ENCODE results near the gene PMEPA1. TPM values are rescaled to one million over a fixed set of nuclear protein-coding genes. Genes with fewer than 3 reads are reported as not detected.

PMEPA1 gene
- total RNA-seq, 1 experiment from 2014 or later = 14.4 TPM

DNA sequence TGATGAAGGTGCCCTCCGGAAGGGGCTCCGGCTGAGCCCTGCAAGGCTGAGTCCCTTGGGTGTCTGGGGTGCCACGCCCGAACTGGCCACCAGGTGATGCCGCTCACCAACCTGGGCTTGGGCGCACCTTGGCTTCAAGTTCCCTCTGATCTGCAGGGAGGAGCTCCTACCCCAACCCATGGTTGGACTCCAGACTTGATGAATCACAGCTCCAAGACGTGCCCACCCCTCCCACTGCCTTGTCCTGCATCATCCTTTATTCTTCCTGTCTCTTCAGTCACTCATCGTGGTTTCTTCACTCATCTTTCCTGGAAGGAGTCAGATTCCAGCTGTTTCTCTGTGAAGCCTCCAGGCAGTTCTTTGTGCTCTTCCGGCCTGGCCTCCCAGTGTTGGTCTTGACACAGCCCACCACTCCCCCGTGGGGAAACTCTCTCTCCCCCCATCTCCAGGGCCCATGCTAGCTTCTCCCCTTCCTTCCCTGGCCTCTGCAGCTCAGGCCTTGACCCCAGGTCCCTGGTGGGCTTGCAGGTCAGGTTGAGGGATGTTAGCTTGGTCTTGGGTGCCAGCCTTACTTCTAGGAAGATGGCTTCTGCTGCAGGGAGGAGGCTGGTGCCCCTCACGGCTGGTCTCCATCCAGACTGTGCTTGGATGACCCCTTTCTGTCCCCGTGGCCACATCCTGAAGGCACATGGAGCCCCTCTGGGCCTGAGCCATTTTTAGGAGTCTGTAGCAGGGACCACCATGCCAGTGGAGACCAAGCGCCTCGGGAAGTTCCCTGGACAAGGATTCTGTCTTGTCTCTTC lies 87.0 kb downstream of the PMEPA1 start:
- DNase-seq (ENCODE audit: low spot score) = peak; percentile 72

DNA sequence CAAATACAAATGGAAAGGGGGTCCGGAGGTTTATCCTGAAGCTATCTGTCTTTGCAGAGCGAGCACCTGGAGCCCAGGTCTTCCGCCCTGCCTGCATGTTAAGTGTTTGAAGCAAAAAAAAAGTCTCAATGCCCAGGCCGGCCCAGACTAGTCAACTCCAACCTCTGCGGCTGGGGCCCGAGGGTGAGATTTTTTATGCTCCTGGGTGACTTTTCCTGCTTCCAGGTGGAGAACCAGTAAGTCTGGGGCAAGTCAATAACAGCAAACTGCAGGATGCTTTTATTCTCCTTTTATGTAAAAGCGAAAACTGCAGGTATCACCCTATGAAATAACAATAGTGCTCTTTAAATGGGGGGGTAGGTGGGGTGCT lies 87.6 kb downstream of the PMEPA1 start:
- no peak for DNase-seq (ENCODE audit: low spot score)

DNA sequence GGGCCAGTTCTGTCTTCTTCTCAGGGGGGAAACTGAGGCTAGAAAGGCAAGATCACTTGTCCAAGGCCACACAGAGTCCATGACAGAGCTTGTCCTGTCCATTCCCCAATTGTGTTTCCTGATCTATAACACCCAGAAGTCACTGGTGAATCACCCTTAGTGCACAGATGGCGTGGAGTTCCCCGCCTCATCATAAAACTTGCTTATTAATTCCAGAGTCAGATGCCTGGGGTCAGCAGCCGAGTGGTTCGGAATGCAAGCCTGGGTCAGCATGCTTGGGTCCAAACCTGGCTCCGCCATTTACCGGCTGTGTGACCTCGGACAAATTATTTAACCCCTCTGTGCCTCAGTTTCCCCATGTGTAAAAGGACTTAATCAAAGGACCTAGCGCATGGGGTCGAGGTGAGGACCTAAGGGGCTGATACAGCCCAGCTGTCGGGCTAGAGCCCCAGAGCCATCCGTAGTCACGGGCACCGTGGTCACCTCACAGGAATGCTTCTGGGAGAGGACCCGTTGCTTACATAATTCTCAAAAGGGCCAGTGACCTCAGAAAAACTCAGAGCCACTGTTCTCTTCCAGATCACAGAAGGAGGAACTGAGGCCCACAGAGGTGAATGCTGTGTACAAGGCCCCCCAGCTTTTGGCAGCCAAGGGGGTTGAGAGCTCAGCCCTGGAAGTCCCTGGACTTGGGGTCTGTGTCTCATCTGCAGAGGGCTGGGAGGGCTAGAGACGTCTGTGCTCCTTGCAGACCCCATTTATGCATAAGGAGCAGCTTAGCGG lies 88.2 kb downstream of the PMEPA1 start:
- no peak for DNase-seq (ENCODE audit: low spot score)

DNA sequence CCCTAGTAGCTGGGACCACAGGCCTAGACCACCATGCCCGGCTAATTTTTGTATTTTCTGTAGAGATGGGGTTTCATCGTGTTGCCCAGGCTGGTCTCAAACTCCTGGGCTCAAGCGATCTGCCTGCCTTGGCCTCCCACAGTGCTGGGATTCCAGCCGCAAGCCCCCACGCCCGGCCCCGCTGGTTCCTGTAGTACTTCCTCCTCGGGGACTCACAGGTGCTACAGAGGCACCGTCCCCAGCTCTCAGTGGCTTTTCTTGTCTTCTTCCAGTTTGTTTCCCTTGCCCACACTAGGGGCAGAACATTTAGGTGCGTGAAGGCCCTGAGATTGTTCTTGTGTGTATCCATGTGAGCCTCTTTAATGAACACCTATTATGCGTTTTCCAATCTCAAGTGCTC lies 88.8 kb downstream of the PMEPA1 start:
- no peak for DNase-seq (ENCODE audit: low spot score)

DNA sequence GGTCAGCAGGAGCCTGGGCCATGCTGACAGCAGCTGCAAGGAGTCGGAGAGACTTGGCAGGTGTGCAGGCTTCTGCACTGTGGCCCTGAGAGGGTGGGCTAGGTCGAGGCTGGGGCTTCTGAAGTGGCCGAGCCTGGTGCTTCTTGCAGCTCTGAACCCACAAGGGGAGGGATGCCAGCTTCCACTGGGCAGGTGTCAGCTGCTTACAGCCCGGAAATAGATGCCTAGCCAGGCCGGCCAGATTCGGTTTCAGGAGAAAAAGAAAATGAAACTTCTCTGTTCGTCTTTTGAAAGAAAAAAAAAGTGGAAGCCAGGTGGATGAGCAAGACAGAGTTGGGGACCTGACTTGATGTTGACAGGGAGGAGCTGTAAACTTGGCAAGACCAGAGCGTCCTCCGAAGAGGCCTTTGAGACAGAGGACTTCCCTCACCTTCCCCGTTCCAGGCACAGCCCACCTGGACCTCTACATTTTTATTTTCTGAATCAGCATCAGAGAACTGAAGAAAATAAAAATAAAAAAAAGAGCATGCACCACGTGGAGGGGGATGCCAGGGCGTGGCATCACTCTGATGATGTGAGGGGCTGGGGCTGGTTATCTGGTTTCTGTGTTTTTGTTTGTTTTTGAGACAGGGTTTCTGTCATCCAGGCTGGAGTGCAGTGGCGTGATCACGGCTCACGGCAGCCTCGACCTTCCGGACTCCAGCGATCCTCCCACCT lies 89.4 kb downstream of the PMEPA1 start, which contains the start of gene ZBP1:
TSS of gene ZBP1 (minus strand) at position 153 of the 717 bp plus-strand sequence. CDS start at position 22, 131 bp downstream.
- no peak for DNase-seq (ENCODE audit: low spot score)

DNA sequence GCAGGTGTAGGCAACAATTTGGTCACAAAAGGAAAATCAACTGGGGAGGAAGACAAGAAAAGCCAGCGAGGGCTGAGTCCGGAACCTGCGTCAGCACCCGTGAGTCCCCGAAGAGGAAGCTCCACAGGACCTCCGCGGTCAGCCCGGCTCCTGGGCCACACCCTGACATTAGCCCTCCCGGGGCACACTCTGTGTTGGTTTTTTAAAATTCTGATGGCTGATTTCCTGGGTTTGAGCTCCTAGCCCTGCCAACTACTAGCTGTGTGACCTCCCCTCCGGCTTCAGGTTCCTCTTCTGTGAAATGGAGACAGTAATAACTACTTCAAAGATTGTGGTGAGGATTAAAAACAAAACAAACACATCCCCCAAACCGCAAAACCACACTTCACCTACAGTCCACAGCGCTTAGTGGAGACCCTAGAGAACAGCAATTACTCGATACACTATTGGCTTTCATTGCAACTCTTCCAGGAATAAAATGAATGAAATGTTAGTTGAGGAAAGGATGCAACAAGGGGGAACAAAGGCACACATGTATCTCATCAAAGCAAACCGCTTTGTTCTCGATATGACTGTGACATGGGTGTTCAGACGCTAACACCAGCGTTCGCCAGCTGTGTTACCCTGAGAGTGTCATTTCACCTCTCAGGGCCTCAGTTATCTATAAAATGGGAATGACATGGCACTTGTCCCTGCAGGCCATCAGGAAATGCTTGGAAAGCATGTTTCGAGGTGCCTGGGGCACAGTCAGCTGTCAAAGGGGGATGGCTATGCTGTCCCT lies 90.6 kb downstream of the PMEPA1 start:
- DNase-seq (ENCODE audit: low spot score) = no peak

DNA sequence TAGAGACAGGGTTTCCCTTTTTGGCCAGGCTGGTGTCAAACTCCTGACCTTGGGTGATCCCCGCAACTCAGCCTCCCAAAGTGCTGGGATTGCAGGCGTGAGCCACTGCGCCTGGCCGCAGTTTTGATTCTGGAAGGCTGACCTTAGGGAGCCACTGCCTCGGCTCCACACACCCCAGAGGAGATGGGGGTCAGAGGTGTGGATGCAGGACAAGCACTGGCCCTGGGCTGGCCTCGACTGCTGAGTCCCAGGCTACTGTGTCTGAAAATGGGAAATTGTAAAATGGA lies 91.1 kb downstream of the PMEPA1 start:
- no peak for DNase-seq (ENCODE audit: low spot score)

DNA sequence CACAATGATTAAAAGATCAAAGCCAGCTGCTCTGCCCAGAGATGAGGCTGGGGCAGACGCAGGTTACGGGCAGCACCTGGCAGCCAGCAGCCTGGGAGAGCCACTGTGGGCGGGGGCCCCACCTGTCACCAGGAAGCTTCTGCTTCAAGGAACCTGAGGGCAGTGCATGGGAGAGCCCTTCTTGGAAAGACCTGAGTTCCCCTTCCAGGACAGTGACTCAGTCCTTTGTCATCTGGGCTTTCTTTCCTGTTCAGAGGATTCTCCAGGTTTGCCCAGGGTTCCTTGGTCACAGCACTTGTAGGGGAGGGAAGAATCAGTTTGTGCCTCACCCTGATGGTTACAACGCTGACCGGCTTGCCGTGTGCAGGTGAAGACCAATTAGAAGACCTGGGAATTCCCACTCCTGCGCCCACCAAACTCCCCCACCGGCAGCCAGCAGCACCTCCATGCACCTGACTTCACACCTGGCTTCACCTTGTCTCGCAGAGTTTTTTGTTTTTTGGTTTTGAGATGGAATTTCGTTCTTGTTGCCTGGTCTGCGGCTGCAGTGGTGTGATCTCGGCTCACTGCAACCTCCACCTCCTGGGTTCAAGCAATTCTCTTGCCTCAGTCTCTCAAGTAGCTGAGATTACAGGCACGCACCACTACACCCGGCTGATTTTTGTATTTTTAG lies 91.6 kb downstream of the PMEPA1 start:
- DNase-seq (ENCODE audit: low spot score) = no peak

DNA sequence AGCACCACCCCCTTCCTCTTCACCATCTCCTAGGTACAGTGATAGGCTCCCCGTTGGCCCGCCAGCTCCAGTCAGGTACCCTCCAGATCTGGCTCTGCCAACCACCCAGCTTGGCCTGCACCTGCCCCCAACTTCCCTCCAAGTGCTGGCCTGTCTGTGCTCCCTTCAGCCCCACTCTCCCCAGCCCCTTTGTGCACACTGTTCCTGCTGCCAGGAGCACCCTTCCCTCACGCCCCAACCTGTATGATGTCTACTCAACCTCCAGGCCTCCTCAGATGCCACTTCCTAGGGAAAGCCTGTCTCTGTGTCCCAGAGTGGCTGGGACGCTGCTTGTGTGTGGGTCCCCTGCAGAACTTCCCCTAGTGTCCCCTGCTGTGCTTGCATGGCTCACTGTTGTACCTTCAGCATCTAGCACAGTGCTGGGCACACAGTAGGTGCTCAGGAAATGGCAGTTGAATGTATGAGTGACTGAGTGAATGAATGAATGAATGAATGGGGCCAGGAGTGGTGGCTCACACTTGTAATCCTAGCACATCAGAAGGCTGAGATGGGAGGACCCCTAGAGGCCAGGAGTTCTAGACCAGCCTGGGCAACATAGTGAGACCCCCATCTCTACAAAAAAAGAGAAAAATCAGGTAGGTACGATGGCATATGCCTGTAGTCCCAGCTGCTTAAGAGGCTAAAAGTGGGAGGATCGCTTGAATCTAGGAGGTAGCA lies 92.6 kb downstream of the PMEPA1 start:
- no peak for DNase-seq (ENCODE audit: low spot score)

DNA sequence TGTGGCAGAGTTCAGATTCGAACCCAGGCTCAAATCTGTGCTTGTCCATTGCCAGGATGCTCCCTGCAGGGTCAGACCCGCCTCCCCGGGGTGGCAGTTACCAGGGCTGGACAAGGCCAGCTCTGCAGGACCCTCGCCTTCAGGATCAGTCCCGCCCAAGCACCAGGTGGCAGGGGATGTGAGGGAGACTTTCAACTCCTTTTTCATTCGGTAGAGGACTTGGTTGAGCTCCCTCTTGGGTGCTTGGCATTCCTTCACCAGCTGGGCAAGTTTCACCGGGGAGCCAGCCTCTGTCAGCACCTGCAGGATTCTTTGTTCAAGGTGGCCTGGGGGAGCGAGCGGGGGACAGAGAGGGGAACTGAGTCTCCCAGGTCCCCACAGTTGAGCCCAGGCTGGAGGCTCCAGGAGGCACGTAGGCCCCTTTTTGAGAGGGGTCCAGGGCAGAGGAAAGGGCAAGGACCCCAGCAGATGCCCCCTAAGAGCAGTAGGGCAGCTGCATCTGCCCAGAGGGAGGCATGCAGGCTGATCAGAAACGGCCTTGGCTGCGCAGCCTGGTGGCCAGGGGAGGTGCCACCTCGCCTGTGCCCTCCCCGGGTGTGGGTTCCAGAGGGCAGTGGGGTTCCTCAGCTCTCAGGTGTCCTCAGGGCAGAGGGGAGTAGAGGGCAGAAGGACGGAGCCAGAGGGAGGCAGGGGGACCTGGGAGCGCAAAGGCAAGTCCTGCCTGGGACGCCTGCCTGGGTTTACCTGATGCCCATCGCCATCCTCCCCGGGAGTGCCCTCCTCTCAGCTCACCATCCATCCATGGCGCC lies 93.5 kb downstream of the PMEPA1 start:
- no peak for DNase-seq (ENCODE audit: low spot score)

DNA sequence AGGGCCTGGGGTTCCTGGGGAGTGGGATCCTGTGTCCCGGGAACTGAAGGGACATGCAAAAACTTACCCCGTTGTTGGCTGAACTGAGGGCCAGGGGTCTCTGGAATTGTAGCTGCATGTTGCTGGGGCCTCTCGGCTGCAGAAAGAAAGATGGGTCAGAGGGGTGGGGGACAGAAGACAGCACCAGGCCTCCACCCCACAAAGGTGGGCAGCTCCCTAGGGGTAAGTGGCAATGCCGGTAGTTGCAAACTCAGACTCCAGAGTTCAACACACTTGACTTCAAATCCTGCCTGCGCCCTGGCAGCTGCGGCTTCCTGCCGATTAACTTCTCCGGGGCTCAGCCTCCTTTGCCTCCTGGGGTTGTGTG lies 94.4 kb downstream of the PMEPA1 start:
- DNase-seq (ENCODE audit: low spot score) = no peak

DNA sequence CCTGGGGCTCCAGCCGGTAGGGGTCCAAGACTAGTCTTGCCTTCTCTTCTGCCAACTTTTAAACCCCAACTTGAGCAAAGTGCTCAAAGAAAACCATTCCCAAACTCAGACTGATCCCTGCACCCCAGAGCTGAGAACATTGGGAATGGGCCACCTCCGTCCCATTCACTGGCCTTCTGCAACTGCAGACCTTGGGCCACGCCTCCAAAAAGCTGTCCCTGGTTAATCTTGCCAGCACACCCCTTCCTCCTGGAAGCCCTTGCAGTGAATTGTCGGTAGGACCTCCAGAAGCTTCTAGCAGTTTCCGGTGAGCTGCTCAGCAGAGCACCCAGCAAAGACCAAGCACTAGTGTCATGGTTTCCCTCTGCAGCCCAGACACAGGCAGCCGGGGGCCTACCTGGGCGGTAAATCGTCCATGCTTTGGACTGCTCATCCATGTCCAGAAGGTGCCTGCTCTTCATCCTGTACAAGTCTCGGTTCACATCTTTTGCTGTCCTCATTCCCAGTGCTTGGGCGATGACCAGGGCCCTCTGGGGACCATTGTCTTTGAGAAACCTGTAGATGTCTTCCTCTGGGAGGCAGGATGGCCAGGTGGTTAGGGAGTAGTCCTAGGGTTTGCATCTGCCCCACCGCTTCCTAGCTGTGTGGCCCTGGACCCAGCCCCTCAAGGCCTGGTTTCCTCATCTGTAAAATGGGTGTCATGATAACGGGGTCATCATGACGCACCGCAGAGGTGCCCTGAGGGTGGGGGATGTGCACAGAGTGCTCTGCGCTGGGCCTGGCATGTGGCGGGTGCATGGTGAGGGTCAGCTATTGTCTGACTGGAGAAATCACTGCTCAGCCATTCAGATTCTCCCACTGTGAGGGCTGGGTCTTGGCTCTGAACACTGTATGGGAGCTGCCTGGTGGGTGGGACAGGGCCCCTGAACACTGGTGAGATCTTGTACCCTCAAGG lies 95.0 kb downstream of the PMEPA1 start:
- no peak for DNase-seq (ENCODE audit: low spot score)

DNA sequence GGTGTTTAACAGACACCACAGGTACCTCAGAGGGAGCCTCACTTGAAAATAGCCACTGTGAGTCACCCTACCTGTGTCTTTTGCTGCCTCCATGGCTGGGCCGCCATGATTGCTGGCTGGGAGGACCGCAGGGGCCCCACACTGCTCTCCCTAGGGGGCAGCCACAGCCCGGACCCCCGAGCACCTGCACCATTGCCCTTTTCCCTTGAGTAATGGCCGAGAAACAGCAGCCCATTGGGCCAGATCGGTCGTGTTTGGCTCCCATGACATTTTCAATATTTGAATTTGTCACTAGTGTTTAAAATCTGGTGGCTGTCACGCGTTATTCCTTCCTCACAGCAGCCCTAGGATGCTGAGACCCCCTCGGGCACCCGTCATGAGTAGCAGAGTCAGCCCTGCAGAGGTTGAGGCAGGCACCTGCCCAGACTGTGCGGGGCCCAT lies 96.3 kb downstream of the PMEPA1 start:
- DNase-seq (ENCODE audit: low spot score) = no peak

DNA sequence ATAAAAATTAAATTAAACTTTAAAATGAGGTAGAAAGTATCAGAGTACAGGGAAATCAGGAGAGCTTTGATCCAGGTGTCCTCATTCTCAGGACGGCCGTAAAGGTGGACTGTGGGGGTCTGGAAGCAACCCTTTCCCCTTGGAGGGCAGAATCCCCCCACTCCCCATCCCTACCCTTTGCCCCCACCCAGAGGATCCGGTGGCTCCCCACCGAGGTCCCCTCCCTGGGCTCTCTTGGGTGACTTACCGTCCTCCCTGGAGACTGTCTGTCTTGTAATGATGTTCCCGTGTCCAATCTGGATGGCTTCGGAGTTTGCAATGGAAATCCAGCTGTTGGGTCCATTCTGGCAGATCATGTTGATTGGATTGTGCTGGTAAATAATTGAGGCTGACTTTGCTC lies 96.9 kb downstream of the PMEPA1 start:
- no peak for DNase-seq (ENCODE audit: low spot score)

DNA sequence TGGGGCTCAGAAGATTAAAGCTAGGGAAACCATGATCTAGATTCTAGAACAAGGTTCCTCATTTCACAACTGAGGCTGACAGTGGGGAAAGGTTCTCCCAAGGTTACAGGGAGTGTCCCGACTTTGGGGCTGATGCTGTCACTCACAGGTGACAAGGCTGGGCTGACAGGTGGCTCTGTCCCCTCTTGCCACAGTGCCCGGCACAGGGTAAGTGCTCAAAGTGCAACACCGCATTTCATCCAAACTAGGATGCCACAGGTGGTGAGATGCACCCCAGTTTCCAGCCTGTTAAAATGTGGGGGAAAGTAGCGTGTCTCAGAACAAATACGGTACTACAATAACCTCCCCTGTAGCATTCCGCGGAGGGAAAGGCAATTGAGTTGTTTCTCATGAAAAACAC lies 97.4 kb downstream of the PMEPA1 start:
- no peak for DNase-seq (ENCODE audit: low spot score)

DNA sequence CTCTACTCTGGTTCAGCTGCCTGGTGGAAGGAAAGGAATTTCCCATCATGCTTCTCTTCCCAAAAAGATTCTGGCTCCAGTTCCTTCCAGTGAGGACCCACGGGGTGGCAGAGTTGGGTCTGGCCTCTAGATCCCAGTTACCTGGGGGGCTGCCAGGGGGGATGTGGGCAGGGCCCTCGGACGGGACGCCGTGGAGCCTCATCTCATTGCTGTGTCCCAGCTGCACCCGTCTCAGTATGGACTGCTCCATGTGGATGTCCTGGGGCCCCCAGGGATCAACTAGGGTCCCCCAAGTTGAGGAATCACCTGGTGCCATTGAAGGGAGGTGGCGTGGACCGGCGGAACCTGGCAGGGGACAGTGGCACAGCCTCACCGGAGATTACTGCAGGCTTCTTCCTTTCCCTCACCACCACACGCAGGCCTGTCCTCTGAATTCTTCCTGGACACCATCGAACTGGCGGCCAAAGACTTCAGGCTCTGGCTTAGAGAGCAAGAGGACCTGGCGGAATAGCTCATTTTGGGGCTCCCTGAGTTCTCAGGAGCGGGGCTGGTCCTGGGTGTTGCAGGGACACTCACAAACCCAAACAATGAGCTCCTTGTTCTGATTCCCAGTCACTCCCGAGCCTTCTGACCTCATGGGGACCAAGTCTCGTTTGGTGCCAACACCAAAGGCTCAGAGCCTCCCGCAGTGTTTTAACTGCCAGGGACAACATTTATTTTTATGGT lies 98.1 kb downstream of the PMEPA1 start:
- no peak for DNase-seq (ENCODE audit: low spot score)

DNA sequence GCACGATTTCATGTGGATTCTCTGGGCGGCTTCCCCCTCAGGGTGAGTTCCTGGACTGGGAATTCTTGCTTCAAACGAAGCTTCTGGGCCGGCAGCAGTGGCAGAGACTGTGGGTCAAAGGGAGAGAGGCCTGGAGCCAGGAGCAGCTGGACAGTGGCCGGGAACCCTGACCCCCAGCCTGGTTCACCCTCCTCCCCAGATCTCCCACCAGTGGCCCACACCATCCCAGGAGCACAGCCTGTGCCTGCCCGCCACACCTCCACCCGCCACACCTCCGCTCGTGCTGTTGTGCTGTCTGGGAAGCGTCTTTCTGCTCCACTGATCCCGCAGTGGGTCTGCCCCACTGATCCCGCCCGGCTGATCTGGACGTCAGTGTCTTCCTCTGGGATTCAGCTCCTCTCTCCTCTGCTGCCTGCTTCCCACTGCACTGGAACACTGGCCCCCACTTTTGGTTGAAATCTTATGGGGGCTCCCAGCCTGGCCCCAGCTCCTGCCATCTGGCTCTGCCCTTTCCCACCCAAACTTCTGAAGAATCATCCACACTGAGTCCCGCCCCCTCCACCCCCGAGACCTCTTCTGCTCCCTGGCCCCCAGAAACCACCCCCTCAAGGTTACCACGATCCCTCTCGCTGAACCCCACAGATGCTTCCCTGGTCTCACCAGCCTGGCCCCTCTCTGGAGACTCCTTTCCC lies 99.4 kb downstream of the PMEPA1 start:
- no peak for DNase-seq (ENCODE audit: low spot score)

DNA sequence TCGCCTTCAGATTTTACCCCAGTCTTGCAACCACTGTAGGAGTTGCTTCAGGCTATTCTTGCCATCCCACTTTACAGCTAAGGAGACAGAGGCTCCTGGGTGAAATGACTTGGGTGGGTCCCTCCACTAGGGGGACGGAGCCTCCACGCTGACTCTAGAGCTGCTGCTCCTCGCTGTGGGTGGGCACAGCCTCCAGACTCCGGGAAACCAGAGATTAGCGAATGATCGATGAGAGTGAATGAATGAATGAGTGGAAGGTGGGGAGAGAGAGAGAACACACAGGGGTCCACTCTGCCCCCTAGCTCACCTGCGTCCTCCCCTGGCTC lies 100.0 kb downstream of the PMEPA1 start:
- no peak for DNase-seq (ENCODE audit: low spot score)

Measured in H4 (cell line).